GM12878 (cell line): ENCODE results near the gene SPHKAP. TPM values are rescaled to one million over a fixed set of nuclear protein-coding genes. Genes with fewer than 3 reads are reported as not detected.

Experiments
- CBX3 ChIP-seq: fragments of 200-600 bp; sonication (generic); IDR thresholded peaks from 2 replicates; pipeline ENCODE4 v1.6.1; 2016; ENCODE audit warnings: low read depth, borderline replicate concordance
- CHD1 ChIP-seq: IDR thresholded peaks from 2 replicates; pipeline ENCODE4 v1.6.1; 2012; ENCODE audit warnings: low read depth, low read length, improper control_type of control experiment
- CHD2 ChIP-seq: IDR thresholded peaks from 2 replicates; pipeline ENCODE4 v1.6.1; 2011; ENCODE audit warnings: low read depth, low read length, improper control_type of control experiment, borderline replicate concordance
- JUNB ChIP-seq: IDR thresholded peaks from 2 replicates; pipeline ENCODE4 v1.6.1; 2016; ENCODE audit warnings: antibody characterized with exemption, mild to moderate bottlenecking
- KLF5 ChIP-seq: fragments of 450-650 bp; IDR thresholded peaks from 2 replicates; pipeline ENCODE4 v1.6.1; 2014; ENCODE audit warnings: mild to moderate bottlenecking; ENCODE audit not compliant: partially characterized antibody
- NFYA ChIP-seq: IDR thresholded peaks from 2 replicates; pipeline ENCODE4 v1.6.1; 2011; ENCODE audit warnings: low read depth, mild to moderate bottlenecking, low read length, improper control_type of control experiment, borderline replicate concordance
- NFYB ChIP-seq: IDR thresholded peaks from 2 replicates; pipeline ENCODE4 v1.6.1; 2011; ENCODE audit warnings: low read depth, mild to moderate bottlenecking, low read length, improper control_type of control experiment, moderate library complexity; ENCODE audit not compliant: insufficient read depth
- NR2C2 ChIP-seq: IDR thresholded peaks from 2 replicates; pipeline ENCODE4 v1.6.1; 2011; ENCODE audit warnings: borderline replicate concordance, low read depth; ENCODE audit not compliant: control insufficient read depth, insufficient read length
- PAX8 ChIP-seq: fragments of 450-650 bp; IDR thresholded peaks from 2 replicates; pipeline ENCODE4 v1.6.1; 2017; ENCODE audit warnings: mild to moderate bottlenecking, moderate library complexity
- SMAD5 ChIP-seq: IDR thresholded peaks from 2 replicates; pipeline ENCODE4 v1.6.1; 2016; ENCODE audit warnings: antibody characterized with exemption, low read depth
- STAT1 ChIP-seq: fragments of 450-650 bp; conservative IDR thresholded peaks from 2 replicates; pipeline ENCODE4 v1.6.1; 2014; ENCODE audit warnings: antibody characterized with exemption, mild to moderate bottlenecking
- ZNF207 ChIP-seq: fragments of 450-650 bp; IDR thresholded peaks from 2 replicates; pipeline ENCODE4 v1.6.1; 2014; ENCODE audit warnings: antibody characterized with exemption, mild to moderate bottlenecking, borderline replicate concordance
- polyA plus RNA-seq, 11 experiments: library from polyadenylated mRNA; depleted of rRNA in 4 of 11; unstranded in 6 of 11; stranded (reverse) in 5 of 11; fragments of >200 nt; fragmentation: Nextera tagmentation in 4 of 11; fragmentation: Illumina TruSeq in 1 of 11; extraction: Ambion mirVana in 4 of 11; extraction: Trizol in 1 of 11; gene quantifications; 1 replicate in 1 of 11; 2 replicates in 10 of 11; pipeline versions ENCODE4 v1.2.1 to v1.2.3, GENCODE V29; 2011 to 2016; ENCODE audit warnings: inconsistent platforms in 2 of 11, missing spikeins in 2 of 11, low read depth in 1 of 11
- total RNA-seq, 4 experiments: library from RNA; depleted of rRNA in 3 of 4; stranded (reverse); fragments of >200 nt in 3 of 4; fragmentation: Illumina TruSeq in 1 of 4; extraction: Trizol in 1 of 4; gene quantifications; 2 replicates each; pipeline versions ENCODE4 v1.2.1 to v1.2.3, GENCODE V29; 2013 to 2021
- TF ChIP-seq, protein P1 (sequence below): fragments of 450-650 bp; IDR thresholded peaks from 2 replicates; pipeline ENCODE4 v1.6.1; 2016; ENCODE audit warnings: mild to moderate bottlenecking, moderate library complexity, borderline replicate concordance
- TF ChIP-seq, protein P2 (sequence below): fragments of 450-650 bp; IDR thresholded peaks from 2 replicates; pipeline ENCODE4 v1.6.1; 2017; ENCODE audit warnings: mild to moderate bottlenecking

Gene SPHKAP
- total and polyA plus RNA-seq, 10 of the 15 experiments (the other 5 are each of a cell fraction or from before 2014, with no cell fraction given), result 0.03 TPM; not detected in 9

DNA sequence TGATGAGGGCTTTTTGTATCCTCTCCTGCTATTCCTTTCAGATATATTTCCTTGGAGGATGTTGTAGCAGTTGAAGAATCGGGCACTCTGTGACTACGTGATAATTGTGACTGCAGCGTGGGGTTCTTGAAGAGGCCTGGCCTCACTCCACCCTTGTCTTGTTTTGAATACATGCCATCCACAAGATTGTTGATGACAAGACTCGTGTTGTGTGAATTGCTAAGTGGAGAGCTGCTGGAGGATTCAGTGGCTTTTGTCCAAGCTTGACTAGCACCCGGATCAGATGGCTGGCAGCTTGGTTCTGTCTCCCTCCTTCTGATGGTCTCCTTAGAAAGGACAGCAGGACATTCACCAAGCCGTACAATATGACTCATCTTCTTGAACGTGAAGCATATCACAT lies 163.2 kb downstream of the SPHKAP start (continued):
- TF ChIP-seq ZNF207, result no peak
- no peak for TF ChIP-seq CHD2
- no peak for TF ChIP-seq NFYA
- TF ChIP-seq KLF5, result no peak
- TF ChIP-seq, protein P1, sequence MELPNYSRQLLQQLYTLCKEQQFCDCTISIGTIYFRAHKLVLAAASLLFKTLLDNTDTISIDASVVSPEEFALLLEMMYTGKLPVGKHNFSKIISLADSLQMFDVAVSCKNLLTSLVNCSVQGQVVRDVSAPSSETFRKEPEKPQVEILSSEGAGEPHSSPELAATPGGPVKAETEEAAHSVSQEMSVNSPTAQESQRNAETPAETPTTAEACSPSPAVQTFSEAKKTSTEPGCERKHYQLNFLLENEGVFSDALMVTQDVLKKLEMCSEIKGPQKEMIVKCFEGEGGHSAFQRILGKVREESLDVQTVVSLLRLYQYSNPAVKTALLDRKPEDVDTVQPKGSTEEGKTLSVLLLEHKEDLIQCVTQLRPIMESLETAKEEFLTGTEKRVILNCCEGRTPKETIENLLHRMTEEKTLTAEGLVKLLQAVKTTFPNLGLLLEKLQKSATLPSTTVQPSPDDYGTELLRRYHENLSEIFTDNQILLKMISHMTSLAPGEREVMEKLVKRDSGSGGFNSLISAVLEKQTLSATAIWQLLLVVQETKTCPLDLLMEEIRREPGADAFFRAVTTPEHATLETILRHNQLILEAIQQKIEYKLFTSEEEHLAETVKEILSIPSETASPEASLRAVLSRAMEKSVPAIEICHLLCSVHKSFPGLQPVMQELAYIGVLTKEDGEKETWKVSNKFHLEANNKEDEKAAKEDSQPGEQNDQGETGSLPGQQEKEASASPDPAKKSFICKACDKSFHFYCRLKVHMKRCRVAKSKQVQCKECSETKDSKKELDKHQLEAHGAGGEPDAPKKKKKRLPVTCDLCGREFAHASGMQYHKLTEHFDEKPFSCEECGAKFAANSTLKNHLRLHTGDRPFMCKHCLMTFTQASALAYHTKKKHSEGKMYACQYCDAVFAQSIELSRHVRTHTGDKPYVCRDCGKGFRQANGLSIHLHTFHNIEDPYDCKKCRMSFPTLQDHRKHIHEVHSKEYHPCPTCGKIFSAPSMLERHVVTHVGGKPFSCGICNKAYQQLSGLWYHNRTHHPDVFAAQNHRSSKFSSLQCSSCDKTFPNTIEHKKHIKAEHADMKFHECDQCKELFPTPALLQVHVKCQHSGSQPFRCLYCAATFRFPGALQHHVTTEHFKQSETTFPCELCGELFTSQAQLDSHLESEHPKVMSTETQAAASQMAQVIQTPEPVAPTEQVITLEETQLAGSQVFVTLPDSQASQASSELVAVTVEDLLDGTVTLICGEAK, result no peak
- no peak for TF ChIP-seq JUNB
- no peak for TF ChIP-seq SMAD5
- no peak for TF ChIP-seq NFYB
- TF ChIP-seq STAT1, result no peak
- TF ChIP-seq CHD1, result no peak
- no peak for TF ChIP-seq NR2C2
- no peak for TF ChIP-seq PAX8
- TF ChIP-seq, protein P2, sequence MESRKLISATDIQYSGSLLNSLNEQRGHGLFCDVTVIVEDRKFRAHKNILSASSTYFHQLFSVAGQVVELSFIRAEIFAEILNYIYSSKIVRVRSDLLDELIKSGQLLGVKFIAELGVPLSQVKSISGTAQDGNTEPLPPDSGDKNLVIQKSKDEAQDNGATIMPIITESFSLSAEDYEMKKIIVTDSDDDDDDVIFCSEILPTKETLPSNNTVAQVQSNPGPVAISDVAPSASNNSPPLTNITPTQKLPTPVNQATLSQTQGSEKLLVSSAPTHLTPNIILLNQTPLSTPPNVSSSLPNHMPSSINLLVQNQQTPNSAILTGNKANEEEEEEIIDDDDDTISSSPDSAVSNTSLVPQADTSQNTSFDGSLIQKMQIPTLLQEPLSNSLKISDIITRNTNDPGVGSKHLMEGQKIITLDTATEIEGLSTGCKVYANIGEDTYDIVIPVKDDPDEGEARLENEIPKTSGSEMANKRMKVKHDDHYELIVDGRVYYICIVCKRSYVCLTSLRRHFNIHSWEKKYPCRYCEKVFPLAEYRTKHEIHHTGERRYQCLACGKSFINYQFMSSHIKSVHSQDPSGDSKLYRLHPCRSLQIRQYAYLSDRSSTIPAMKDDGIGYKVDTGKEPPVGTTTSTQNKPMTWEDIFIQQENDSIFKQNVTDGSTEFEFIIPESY, result no peak
- TF ChIP-seq CBX3, result no peak
